Measurements from ENCODE around the gene PHACTR4.
"Not testable (repeated sequence)": the region's sequence is repeated elsewhere in the genome, so short reads cannot be mapped to it uniquely, and the experiment has no call there.

PHACTR4 gene

GRCh38 chr1:28369371-28370238, at the start of gene PHACTR4:
Gene PHACTR4, plus strand, starts transcription at chr1:28369740. Its CDS starts 37,708 bp downstream, at chr1:28407448.
- DNase-seq (ENCODE audit: low read depth, low spot score), result peak; percentile 80

- no peak for DNase-seq (ENCODE audit: low read depth, low spot score)
These were observed 47.3 kb upstream of the PHACTR4 start for GRCh38 chr1:28322194-28322593.

- DNase-seq (ENCODE audit: low read depth, low spot score), result no peak
These were observed 45.8 kb upstream of the PHACTR4 start for GRCh38 chr1:28323720-28324119.

GRCh38 chr1:28326515-28326914, 43.0 kb upstream of the PHACTR4 start:
- DNase-seq (ENCODE audit: low read depth, low spot score), result no peak

GRCh38 chr1:28326984-28327383, 42.6 kb upstream of the PHACTR4 start:
- no peak for DNase-seq (ENCODE audit: low read depth, low spot score)

GRCh38 chr1:28327431-28327830, 42.1 kb upstream of the PHACTR4 start:
- not testable (repeated sequence) for DNase-seq (ENCODE audit: low read depth, low spot score)

- DNase-seq (ENCODE audit: low read depth, low spot score), result no peak
These were observed 41.3 kb upstream of the PHACTR4 start for GRCh38 chr1:28328228-28328648.

GRCh38 chr1:28329395-28330153, 40.0 kb upstream of the PHACTR4 start:
- DNase-seq (ENCODE audit: low read depth, low spot score), result no peak

- no peak for DNase-seq (ENCODE audit: low read depth, low spot score)
These were observed 30.6 kb upstream of the PHACTR4 start for GRCh38 chr1:28338897-28339296.

GRCh38 chr1:28339551-28339950, 30.0 kb upstream of the PHACTR4 start:
- no peak for DNase-seq (ENCODE audit: low read depth, low spot score)

- no peak for DNase-seq (ENCODE audit: low read depth, low spot score)
These were observed 29.1 kb upstream of the PHACTR4 start for GRCh38 chr1:28340221-28340974.

GRCh38 chr1:28341591-28341990, 27.9 kb upstream of the PHACTR4 start:
- DNase-seq (ENCODE audit: low read depth, low spot score), result no peak

- DNase-seq (ENCODE audit: low read depth, low spot score), result no peak
These were observed 26.1 kb upstream of the PHACTR4 start for GRCh38 chr1:28343405-28343804.

- DNase-seq (ENCODE audit: low read depth, low spot score), result not testable (repeated sequence)
These were observed 16.2 kb upstream of the PHACTR4 start for GRCh38 chr1:28353248-28353810.

GRCh38 chr1:28354121-28354520, 15.4 kb upstream of the PHACTR4 start:
- DNase-seq (ENCODE audit: low read depth, low spot score), result no peak

- no peak for DNase-seq (ENCODE audit: low read depth, low spot score)
These were observed 10.8 kb upstream of the PHACTR4 start for GRCh38 chr1:28358716-28359115.

GRCh38 chr1:28359592-28360239, 9.8 kb upstream of the PHACTR4 start:
- DNase-seq (ENCODE audit: low read depth, low spot score), result no peak

GRCh38 chr1:28364888-28365287, 4.7 kb upstream of the PHACTR4 start:
- DNase-seq (ENCODE audit: low read depth, low spot score), result no peak

- no peak for DNase-seq (ENCODE audit: low read depth, low spot score)
These were observed 3.7 kb upstream of the PHACTR4 start for GRCh38 chr1:28365864-28366263.

GRCh38 chr1:28368608-28369007, 932 bp upstream of the PHACTR4 start:
- DNase-seq (ENCODE audit: low read depth, low spot score), result not testable (repeated sequence)
